Neural crest cell (in vitro differentiated cells): ENCODE measurements around the gene BEST3. TPM values are rescaled to one million over a fixed set of nuclear protein-coding genes. Genes with fewer than 3 reads are reported as not detected.
"Not testable (repeated sequence)": the region's sequence is repeated elsewhere in the genome, so short reads cannot be mapped to it uniquely, and the experiment has no call there.

Source experiments
- DNase-seq: peaks from one replicate; pipeline ENCODE4 v3.0.0; 2021; ENCODE audit warnings: low read depth, mixed read lengths, low spot score
- H3K27ac Mint-ChIP-seq: one replicate; pipeline ENCODE4 v1.8.0; 2021; ENCODE audit warnings: mild to moderate bottlenecking, mixed read lengths; ENCODE audit not compliant: unreplicated experiment
- H3K27me3 Mint-ChIP-seq: 2 replicates; pipeline ENCODE4 v1.8.0; 2021; ENCODE audit warnings: low read depth, mild to moderate bottlenecking, mixed read lengths
- H3K36me3 Mint-ChIP-seq: 2 replicates; pipeline ENCODE4 v1.8.0; 2021; ENCODE audit warnings: low read depth, mild to moderate bottlenecking, mixed read lengths
- H3K4me1 Mint-ChIP-seq: 2 replicates; pipeline ENCODE4 v1.8.0; 2021; ENCODE audit warnings: mixed read lengths
- H3K4me3 Mint-ChIP-seq: one replicate; pipeline ENCODE4 v1.8.0; 2021; ENCODE audit warnings: mild to moderate bottlenecking, mixed read lengths
- H3K9me3 Mint-ChIP-seq: 2 replicates; pipeline ENCODE4 v1.8.0; 2021; ENCODE audit warnings: mixed read lengths
- CTCF ChIP-seq: fragments of 200-600 bp; sonication (generic); conservative IDR thresholded peaks from 2 replicates; pipeline ENCODE4 v1.5.0; 2021; ENCODE audit warnings: antibody characterized with exemption, mild to moderate bottlenecking
- total RNA-seq: library from RNA; stranded (reverse); gene quantifications from 2 replicates; pipeline ENCODE4 v1.2.1, GENCODE V29; 2021

BEST3 gene
- total RNA-seq, 1 donor from 2014 or later, result not detected

DNA sequence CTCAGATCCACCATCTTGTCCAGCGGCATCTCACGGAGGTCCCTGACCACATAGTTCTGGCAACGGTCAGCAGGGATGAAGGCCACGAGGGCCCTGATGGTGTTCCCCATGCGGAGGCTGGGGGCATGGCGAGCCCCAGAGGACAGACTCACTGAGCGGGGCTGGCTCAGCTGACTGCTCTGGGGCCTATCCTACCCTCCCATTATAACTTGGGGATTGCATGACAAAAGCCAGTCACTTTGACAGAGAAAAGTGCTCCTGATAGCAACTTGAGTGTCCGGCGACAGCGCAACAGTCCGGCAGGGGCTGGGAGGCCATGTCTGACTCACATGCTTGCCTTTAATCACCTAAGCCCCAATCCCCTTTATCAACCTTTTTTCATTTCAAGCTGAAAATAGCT lies 88.4 kb downstream of the BEST3 start, which contains the start of gene LRRC10:
LRRC10 (minus strand) TSS at position 179 of the 400 bp plus-strand sequence; CDS start at position 110, 69 bp downstream.
- Mint-ChIP-seq H3K9me3 (no peaks in the 10 kb centered on the region), H3K36me3 (no peaks in the 10 kb centered on the region), H3K4me1 (no peaks in the 10 kb centered on the region), H3K4me3 (no peak within 1 kb of the TSS), H3K27ac (no peak within 1 kb of the TSS), H3K27me3 (peaks cover 3% of the 10 kb centered on the region)
- TF ChIP-seq CTCF, result no peak
- DNase-seq, result no peak

DNA sequence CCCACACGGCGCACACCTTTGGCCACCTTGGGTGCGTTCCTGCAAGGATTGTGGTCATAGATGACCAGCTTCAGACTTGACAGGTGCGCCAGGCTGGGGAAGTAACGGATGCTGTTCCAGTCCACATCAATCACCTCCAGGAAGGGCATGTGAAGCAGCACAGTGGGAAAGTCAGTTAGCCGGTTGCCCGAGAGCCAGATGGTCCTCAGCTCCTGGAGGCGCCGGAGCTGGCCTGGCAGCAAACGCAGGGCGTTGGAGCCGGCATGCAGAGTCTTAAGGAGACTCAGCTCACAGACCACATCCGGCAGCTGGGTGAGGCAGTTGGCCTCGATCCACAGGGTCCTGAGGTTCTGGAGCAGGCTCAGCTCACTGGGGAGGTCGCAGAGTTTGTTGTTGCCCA lies 89.0 kb downstream of the BEST3 start:
- no peaks in the 10 kb centered on the region for H3K4me1 Mint-ChIP-seq
- no peak overlapping the region for H3K4me3 Mint-ChIP-seq
- no peak overlapping the region for H3K27ac Mint-ChIP-seq
- no peaks in the 10 kb centered on the region for H3K9me3 Mint-ChIP-seq
- no peak for DNase-seq
- TF ChIP-seq CTCF, result no peak
- H3K36me3 Mint-ChIP-seq, result no peaks in the 10 kb centered on the region
- H3K27me3 Mint-ChIP-seq, result peaks cover 3% of the 10 kb centered on the region

DNA sequence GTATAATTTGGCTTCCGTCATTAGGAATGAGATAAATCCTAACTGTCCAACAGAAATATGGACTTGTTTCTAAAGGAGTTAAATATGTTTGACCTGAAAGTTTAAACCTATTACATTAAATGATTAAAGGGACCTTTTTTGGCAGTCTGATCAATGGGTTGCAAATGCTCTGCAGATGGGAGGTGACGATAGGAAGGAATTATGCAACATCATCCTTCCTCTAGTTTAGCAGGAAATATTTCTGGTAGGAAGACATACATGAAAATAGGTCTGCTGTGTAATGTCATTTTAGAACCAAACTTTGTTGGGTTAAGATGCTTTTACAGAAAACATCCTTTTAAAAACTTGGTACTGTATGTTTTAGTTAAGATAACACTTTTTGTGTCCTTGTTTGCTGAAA lies 91.0 kb downstream of the BEST3 start:
- Mint-ChIP-seq H3K9me3 (peaks cover 3% of the 10 kb centered on the region), H3K36me3 (peaks cover 5% of the 10 kb centered on the region), H3K4me3 (no peak overlapping the region)

GRCh38 chr12:69604275-69604674 lies 94.8 kb downstream of the BEST3 start:
- DNase-seq, H3K4me3 Mint-ChIP-seq, H3K27ac Mint-ChIP-seq, H3K4me1 Mint-ChIP-seq, H3K27me3 Mint-ChIP-seq, H3K9me3 Mint-ChIP-seq: not testable (repeated sequence)
- peaks cover 17% of the 10 kb centered on the region for H3K36me3 Mint-ChIP-seq

More for the DNA sequence above, 91.0 kb downstream of the BEST3 start:
- DNase-seq, result no peak
- Mint-ChIP-seq H3K27me3 (peaks cover 3% of the 10 kb centered on the region), H3K27ac (no peak overlapping the region), H3K4me1 (no peaks in the 10 kb centered on the region)
- no peak for TF ChIP-seq CTCF

Other genes with a start within 250 kb of the BEST3 start
- gene FRS2, start 228.9 kb downstream of the BEST3 start, total RNA-seq, result 31.4 and 39.2 TPM in 2 replicates
- gene CCT2, start 113.8 kb downstream of the BEST3 start, total RNA-seq, result 388 and 392 TPM in 2 replicates
- gene LRRC10, start 88.4 kb downstream of the BEST3 start, total RNA-seq, result not detected in 2 replicates
- 24.0 and 28.6 TPM in 2 replicates for gene RAB3IP, start 39.6 kb upstream of the BEST3 start, total RNA-seq
- 0.39 and 0.42 TPM in 2 replicates for gene MYRFL, start 125.9 kb upstream of the BEST3 start, total RNA-seq